Uterus (tissue), 4 donors: Measurements from ENCODE around the gene RNF125. TPM values are rescaled to one million over a fixed set of nuclear protein-coding genes. Genes with fewer than 3 reads are reported as not detected.

Experiments
- DNase-seq, 2 donors: peaks; one replicate each; pipeline ENCODE4 v3.0.0-alpha.2; 2019 to 2020
- H3K27ac ChIP-seq, 2 donors: fragments of 200-600 bp; sonication (generic); 1 replicate in 1 of 2; 2 replicates in 1 of 2; pipeline ENCODE4 v1.5.1; 2016 to 2018
- H3K27me3 ChIP-seq, 2 donors: fragments of 200-600 bp; sonication (generic); one replicate each; pipeline ENCODE4 v1.5.1; 2018 to 2019; ENCODE audit warnings: control low read depth in 1 of 2
- H3K36me3 ChIP-seq, 2 donors: fragments of 200-600 bp; sonication (generic); one replicate each; pipeline ENCODE4 v1.5.1; 2019; ENCODE audit warnings: control low read depth in 1 of 2
- H3K4me1 ChIP-seq, 2 donors: fragments of 200-600 bp; sonication (generic); one replicate each; pipeline ENCODE4 v1.5.1; 2018 to 2019; ENCODE audit warnings: control low read depth in 1 of 2
- H3K4me3 ChIP-seq, 2 donors: fragments of 200-600 bp; sonication (generic); 1 replicate in 1 of 2; 2 replicates in 1 of 2; pipeline ENCODE4 v1.5.1; 2018 to 2019; ENCODE audit warnings: mild to moderate bottlenecking in 1 of 2
- H3K9me3 ChIP-seq, 2 donors: fragments of 200-600 bp; sonication (generic); one replicate each; pipeline ENCODE4 v1.5.1; 2019; ENCODE audit warnings: control low read depth in 1 of 2
- CTCF ChIP-seq, 4 experiments: fragments of 200-600 bp in 2 of 4; fragments of 450-650 bp in 2 of 4; sonication (generic) in 2 of 4; IDR thresholded peaks; one replicate each; pipeline ENCODE4 v1.5.1; 2016 to 2019; ENCODE audit warnings: antibody characterized with exemption in 4 of 4, mild to moderate bottlenecking in 2 of 4, moderate library complexity in 1 of 4
- POLR2A ChIP-seq, 2 donors: fragments of 450-650 bp; IDR thresholded peaks; one replicate each; pipeline ENCODE4 v1.6.1; 2016; ENCODE audit warnings: antibody characterized with exemption in 2 of 2, mild to moderate bottlenecking in 1 of 2, moderate library complexity in 1 of 2
- intact Hi-C: fragments of 100-400 bp; cut with DNase I; formaldehyde crosslinking; loops from one replicate; pipeline ENCODE4 v1.15.1; 2023; ENCODE audit warnings: low total_unique reads
- total RNA-seq, 4 donors: library from RNA; depleted of rRNA in 3 of 4; stranded (reverse); fragments of >200 nt in 3 of 4; gene quantifications; one replicate each; pipeline versions ENCODE4 v1.1.0 to v1.2.4, GENCODE V29; 2014 to 2023
- donor health status: DM: yes; HTN: yes; CAD: no.

Gene RNF125
- total RNA-seq, result 10 to 100 TPM in 1 of 4 donors, 1 to 10 TPM in 3; 1.5 to 16.2 (median 5.3) TPM

DNA sequence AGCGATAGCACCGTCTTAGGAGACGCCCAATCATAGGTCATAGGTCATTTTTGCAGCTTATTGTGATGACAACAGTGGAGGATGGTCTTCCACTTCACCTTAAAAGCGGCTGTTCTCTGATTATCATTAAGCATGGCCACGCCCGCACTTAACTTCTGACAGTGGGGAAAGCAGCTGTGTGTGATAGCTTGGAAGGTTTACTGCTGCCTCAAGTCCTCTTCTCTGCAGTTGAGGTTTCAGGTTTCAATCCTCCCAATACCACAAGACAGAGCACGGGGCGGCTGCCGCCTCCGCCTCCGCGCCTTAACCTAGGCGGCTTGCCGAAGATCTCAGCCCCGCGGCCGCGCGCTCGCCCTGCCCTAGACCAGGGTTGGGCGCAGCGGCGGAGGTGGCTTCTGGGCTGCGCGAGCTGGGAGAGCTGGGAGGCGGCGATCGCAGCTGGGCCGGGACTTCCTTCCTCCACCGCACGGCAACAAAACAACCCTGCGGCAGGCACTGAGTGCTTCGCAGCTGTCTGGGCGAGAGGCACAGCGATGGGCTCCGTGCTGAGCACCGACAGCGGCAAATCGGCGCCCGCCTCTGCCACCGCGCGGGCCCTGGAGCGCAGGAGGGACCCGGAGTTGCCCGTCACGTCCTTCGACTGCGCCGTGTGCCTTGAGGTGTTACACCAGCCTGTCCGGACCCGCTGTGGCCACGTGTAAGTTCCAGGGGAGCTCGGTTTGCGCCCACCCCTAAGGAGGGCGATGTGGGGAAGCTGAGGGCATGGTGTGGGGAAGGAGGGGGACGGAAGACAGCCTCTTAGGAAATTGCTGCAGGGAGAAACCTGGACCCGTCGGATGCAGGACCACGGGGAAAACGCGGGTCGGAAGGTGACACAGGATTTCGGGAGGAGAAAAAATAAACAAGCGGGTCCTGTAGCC lies at the start of gene RNF125:
Gene RNF125 (plus strand): TSS at position 495 of the 920 bp plus-strand sequence. CDS start 39 bp downstream, at position 534.
- TF ChIP-seq CTCF (IDR thresholded peaks at IDR 0.05) (no peak), POLR2A (IDR thresholded peaks at IDR 0.05) (peak in 1 of 2 donors; percentile 30)
- Histone ChIP-seq H3K4me1 (no peaks in the 10 kb centered on the region), H3K27me3 (no peaks in the 10 kb centered on the region), H3K9me3 (no peaks in the 10 kb centered on the region), H3K4me3 (peak within 1 kb of the TSS; percentile 44 to 50), H3K27ac (peak within 1 kb of the TSS; percentile 53 to 58), H3K36me3 (no peaks in the 10 kb centered on the region)
- peak; percentile 47 to 68 for DNase-seq
- intact Hi-C loops, result no loop called here

GRCh38 chr18:31970617-31971016 lies 48.0 kb upstream of the RNF125 start:
- no peak for TF ChIP-seq POLR2A (IDR thresholded peaks at IDR 0.05)
- no peak for TF ChIP-seq CTCF (IDR thresholded peaks at IDR 0.05)
- Histone ChIP-seq H3K36me3 (no peaks in the 10 kb centered on the region), H3K4me3 (no peak overlapping the region), H3K27ac (no peak overlapping the region), H3K27me3 (no peaks in the 10 kb centered on the region), H3K4me1 (no peaks in the 10 kb centered on the region), H3K9me3 (peaks cover 0 to 7% of the 10 kb centered on the region in 2 donors)
- no peak for DNase-seq
- intact Hi-C loops, result no loop called here

DNA sequence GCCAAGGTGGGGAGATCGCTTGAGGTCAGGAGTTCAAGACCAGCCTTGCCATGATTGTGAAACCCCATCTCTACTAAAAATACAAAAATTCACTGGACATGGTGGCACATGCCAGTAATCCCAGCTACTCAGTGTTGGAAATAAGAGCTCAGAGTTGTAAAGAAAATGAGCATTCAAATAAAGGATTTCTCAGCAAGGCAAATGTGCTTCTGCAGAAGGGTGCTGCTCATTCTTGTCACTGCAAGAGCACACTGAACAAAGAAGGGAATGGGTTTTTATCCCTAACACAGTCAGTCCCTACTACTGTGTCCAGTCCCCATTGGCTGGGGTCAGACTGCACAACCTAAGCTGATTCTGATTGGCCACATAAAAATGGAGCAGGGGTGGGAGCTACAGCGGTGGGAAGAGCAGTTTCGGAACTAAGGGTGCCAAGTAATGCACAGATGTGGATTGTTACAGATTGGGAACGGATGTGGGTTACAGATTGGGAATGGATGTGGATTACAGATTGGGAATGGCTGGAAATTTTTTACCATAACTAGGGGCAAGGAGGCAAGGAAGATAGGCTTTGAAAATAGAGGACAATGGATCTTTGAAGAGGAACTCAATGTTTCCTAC lies 44.6 kb upstream of the RNF125 start:
- Histone ChIP-seq H3K27me3 (no peaks in the 10 kb centered on the region), H3K36me3 (no peaks in the 10 kb centered on the region), H3K4me1 (no peaks in the 10 kb centered on the region), H3K27ac (no peak overlapping the region), H3K4me3 (no peak overlapping the region), H3K9me3 (peaks cover 0 to 7% of the 10 kb centered on the region in 2 donors)
- TF ChIP-seq CTCF (IDR thresholded peaks at IDR 0.05), result no peak
- no peak for TF ChIP-seq POLR2A (IDR thresholded peaks at IDR 0.05)
- DNase-seq, result no peak
- intact Hi-C loops, result no loop called here

GRCh38 chr18:31976242-31976641 lies 42.4 kb upstream of the RNF125 start:
- no peaks in the 10 kb centered on the region for H3K36me3 ChIP-seq

More at GRCh38 chr18:31976242-31976641, 42.4 kb upstream of the RNF125 start:
- DNase-seq, result no peak
- TF ChIP-seq CTCF (IDR thresholded peaks at IDR 0.05), result no peak
- Histone ChIP-seq H3K27ac (no peak overlapping the region), H3K27me3 (no peaks in the 10 kb centered on the region), H3K4me1 (no peaks in the 10 kb centered on the region), H3K9me3 (peaks cover 0 to 7% of the 10 kb centered on the region in 2 donors), H3K4me3 (no peak overlapping the region)
- intact Hi-C loops, result no loop called here
